Fibroblast of lung (primary cell): ENCODE measurements around the gene ARHGAP6.

Source experiments
- EZH2 ChIP-seq: IDR thresholded peaks from 2 replicates; pipeline ENCODE4 v1.5.1; 2012; ENCODE audit warnings: low read length, control low read depth, mild to moderate bottlenecking; ENCODE audit errors: missing control alignments
- TF ChIP-seq, protein P1 (sequence below), 2 donors: IDR thresholded peaks in 1 of 2; conservative IDR thresholded peaks in 1 of 2; 1 replicate in 1 of 2; 2 replicates in 1 of 2; pipeline ENCODE4 v1.5.1; 2011 to 2012; ENCODE audit warnings: low read length in 2 of 2, control low read depth in 1 of 2, inconsistent platforms in 1 of 2, low read depth in 1 of 2, mild to moderate bottlenecking in 1 of 2

- TF ChIP-seq, protein P1, sequence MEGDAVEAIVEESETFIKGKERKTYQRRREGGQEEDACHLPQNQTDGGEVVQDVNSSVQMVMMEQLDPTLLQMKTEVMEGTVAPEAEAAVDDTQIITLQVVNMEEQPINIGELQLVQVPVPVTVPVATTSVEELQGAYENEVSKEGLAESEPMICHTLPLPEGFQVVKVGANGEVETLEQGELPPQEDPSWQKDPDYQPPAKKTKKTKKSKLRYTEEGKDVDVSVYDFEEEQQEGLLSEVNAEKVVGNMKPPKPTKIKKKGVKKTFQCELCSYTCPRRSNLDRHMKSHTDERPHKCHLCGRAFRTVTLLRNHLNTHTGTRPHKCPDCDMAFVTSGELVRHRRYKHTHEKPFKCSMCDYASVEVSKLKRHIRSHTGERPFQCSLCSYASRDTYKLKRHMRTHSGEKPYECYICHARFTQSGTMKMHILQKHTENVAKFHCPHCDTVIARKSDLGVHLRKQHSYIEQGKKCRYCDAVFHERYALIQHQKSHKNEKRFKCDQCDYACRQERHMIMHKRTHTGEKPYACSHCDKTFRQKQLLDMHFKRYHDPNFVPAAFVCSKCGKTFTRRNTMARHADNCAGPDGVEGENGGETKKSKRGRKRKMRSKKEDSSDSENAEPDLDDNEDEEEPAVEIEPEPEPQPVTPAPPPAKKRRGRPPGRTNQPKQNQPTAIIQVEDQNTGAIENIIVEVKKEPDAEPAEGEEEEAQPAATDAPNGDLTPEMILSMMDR (conservative IDR thresholded peaks at IDR 0.05 in 1 of 2, IDR thresholded peaks at IDR 0.05 in 1 of 2; ENCODE audit: low read depth in 1 of 2, low read length in 2 of 2) = no peak
- no peak for TF ChIP-seq EZH2
Observed at GRCh38 chrX:11687157-11687556, 21.4 kb upstream of the ARHGAP6 start.
